Liver (tissue), 3 donors: ENCODE results near the gene CYB5R4.

ENCODE experiments used
- CTCF ChIP-seq: fragments of 150-350 bp; IDR thresholded peaks from 2 replicates; pipeline ENCODE4 v1.5.1; 2017; ENCODE audit warnings: improper control_type of control experiment, low read depth, low read length; ENCODE audit not compliant: missing input control
- EGR1 ChIP-seq, 2 donors: IDR thresholded peaks; 2 replicates each; pipeline ENCODE4 v1.6.1; 2016 to 2018; ENCODE audit warnings: antibody characterized with exemption in 2 of 2, low read depth in 2 of 2
- YY1 ChIP-seq: IDR thresholded peaks from 2 replicates; pipeline ENCODE4 v1.6.1; 2016; ENCODE audit warnings: antibody characterized with exemption, mild to moderate bottlenecking
- donor health status: healthy.
- donor health status: healthy.

DNA sequence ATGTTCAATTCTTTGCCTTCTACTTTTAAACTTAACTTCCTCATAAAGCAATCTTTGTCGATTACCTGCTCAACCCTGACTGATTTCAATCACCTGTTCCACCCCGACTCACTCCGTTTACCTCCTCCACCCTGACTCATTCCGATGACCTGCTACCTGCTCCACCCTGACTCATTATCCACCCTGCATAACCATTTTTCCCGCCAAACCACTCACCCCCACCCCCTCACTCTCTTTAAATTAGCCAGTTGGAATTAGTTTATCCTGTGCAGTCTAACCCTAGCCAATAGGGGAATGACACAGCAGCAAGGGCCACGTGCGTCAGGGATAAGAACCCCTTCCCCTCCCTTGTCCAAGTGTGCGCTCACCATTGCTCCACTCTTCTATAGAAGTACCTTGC is 117.4 kb downstream of the CYB5R4 start:
- TF ChIP-seq CTCF: no peak
- TF ChIP-seq EGR1 (IDR thresholded peaks at IDR 0.05; ENCODE audit: low read depth in 2 of 2): no peak
- TF ChIP-seq YY1: no peak
